ENCODE results near the gene CALU.

- TF ChIP-seq EZH2 (IDR thresholded peaks at IDR 0.05; ENCODE audit: low read length) (no peak), CTCF (optimal IDR thresholded peaks at IDR 0.05 in 1 of 3, IDR thresholded peaks at IDR 0.05 in 1 of 3, conservative IDR thresholded peaks at IDR 0.05 in 1 of 3; ENCODE audit: extremely low read depth in 1 of 3, insufficient read depth in 2 of 3, low read length in 3 of 3) (no peak)
These were observed 79.5 kb downstream of the CALU start for GRCh38 chr7:128818694-128819093.

All from keratinocyte (primary cell).